Activated effector memory CD4-positive, alpha-beta T cell treated with anti-CD3 and anti-CD28 coated beads, Interleukin-2, amount 50 U/mL, for 16 hours (primary cell): Measurements from ENCODE around the gene PTPRN2.

Experiments used
- DNase-seq: peaks from one replicate; pipeline ENCODE4 v3.0.0-alpha.2; 2020

Gene PTPRN2

GRCh38 chr7:157559596-157560257 lies 1027.9 kb downstream of the PTPRN2 start:
- DNase-seq: peak; percentile 54

- DNase-seq: peak; percentile 57
Measured at GRCh38 chr7:157558875-157559595, 1028.6 kb downstream of the PTPRN2 start.

- peak; percentile 54 for DNase-seq
Measured at GRCh38 chr7:157558516-157558874, 1029.1 kb downstream of the PTPRN2 start.

GRCh38 chr7:157558061-157558460 lies 1029.6 kb downstream of the PTPRN2 start:
- peak; percentile 36 for DNase-seq

GRCh38 chr7:157557263-157557662 lies 1030.4 kb downstream of the PTPRN2 start:
- peak; percentile 21 for DNase-seq

- DNase-seq: peak; percentile 22
Measured at GRCh38 chr7:157556642-157556944, 1031.0 kb downstream of the PTPRN2 start.

GRCh38 chr7:157555944-157556641 lies 1031.5 kb downstream of the PTPRN2 start:
- peak; percentile 31 for DNase-seq

GRCh38 chr7:157555313-157555712 lies 1032.3 kb downstream of the PTPRN2 start:
- DNase-seq: peak; percentile 39

- DNase-seq: peak; percentile 49
Measured at GRCh38 chr7:157554393-157555238, 1033.0 kb downstream of the PTPRN2 start.

- peak; percentile 31 for DNase-seq
Measured at GRCh38 chr7:157553256-157553655, 1034.4 kb downstream of the PTPRN2 start.

- peak; percentile 44 for DNase-seq
Measured at GRCh38 chr7:157552295-157552993, 1035.2 kb downstream of the PTPRN2 start.

GRCh38 chr7:157551325-157552070 lies 1036.1 kb downstream of the PTPRN2 start:
- DNase-seq: peak; percentile 58

GRCh38 chr7:157550300-157551275 lies 1037.0 kb downstream of the PTPRN2 start:
- DNase-seq: peak; percentile 43

- peak; percentile 50 for DNase-seq
Measured at GRCh38 chr7:157549612-157550299, 1037.9 kb downstream of the PTPRN2 start.

GRCh38 chr7:157548691-157549303 lies 1038.8 kb downstream of the PTPRN2 start:
- peak; percentile 24 for DNase-seq

- peak; percentile 58 for DNase-seq
Measured at GRCh38 chr7:157547611-157548010, 1040.0 kb downstream of the PTPRN2 start.

GRCh38 chr7:157547102-157547501 lies 1040.5 kb downstream of the PTPRN2 start:
- DNase-seq: peak; percentile 45

GRCh38 chr7:157545681-157546060 lies 1042.0 kb downstream of the PTPRN2 start:
- DNase-seq: peak; percentile 14

GRCh38 chr7:157544980-157545680 lies 1042.5 kb downstream of the PTPRN2 start:
- DNase-seq: peak; percentile 53
